A375 (cell line): ENCODE measurements around the gene ALPP. TPM values are rescaled to one million over a fixed set of nuclear protein-coding genes. Genes with fewer than 3 reads are reported as not detected.

Experiments
- small RNA-seq: library from RNA; depleted of rRNA; stranded (forward); fragments of <200 nt; gene quantifications from one replicate; pipeline ENCODE3, GENCODE V24; 2014
- total RNA-seq: library from RNA; depleted of rRNA; stranded (reverse); fragments of >200 nt; shearing (Covaris generic); gene quantifications from 2 replicates; pipeline ENCODE4 v1.2.3, GENCODE V29; 2014; rRNA removed

The ALPP gene
- total RNA-seq: 0.13 and 0.26 TPM in 2 replicates

DNA sequence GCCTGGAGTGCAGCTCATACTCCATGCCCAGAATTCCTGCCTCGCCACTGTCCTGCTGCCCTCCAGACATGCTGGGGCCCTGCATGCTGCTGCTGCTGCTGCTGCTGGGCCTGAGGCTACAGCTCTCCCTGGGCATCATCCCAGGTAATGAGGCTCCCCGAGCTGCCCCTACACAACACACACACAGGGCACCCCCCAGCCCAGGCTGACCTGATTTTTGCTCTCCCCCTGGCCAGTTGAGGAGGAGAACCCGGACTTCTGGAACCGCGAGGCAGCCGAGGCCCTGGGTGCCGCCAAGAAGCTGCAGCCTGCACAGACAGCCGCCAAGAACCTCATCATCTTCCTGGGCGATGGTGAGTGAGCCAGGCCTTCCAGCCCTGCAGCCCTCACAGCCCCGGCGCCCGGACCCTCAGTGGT, at the start of gene ALPP:
TSS of gene ALPP (plus strand) at position 17 of the 417 bp plus-strand sequence. CDS start at position 69, 52 bp downstream.

DNA sequence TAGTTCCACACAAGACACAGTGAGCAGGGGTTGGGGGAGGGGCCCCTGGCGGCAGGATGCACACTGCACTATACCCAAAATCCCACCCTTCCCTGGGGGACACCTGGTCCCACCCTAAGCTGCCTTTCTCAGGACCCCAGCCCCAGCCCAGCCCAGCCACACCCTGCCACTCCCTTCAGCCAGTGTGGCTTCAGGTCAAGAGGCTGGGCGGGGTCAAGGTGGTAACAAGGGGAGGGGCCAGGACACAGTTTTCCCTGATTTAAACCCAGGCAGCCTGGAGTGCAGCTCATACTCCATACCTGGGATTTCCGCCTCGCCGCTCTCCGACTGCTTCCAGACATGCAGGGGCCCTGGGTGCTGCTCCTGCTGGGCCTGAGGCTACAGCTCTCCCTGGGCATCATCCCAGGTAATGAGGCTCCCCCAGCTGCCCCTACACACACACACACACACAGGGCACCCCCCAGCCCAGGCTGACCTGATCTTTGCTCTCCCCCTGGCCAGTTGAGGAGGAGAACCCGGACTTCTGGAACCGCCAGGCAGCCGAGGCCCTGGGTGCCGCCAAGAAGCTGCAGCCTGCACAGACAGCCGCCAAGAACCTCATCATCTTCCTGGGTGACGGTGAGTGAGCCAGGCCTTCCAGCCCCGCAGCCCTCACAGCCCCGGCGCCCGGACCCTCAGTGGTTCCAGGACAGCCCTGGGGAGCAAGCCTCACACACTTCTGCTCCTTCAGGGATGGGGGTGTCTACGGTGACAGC, 28.2 kb downstream of the ALPP start, which contains the start of gene ALPG:
TSS of gene ALPG (plus strand) at position 289 of the 755 bp plus-strand sequence. CDS start at position 340, 51 bp downstream.

Small RNA genes within 50 kb of the gene (small RNA-seq; reads per million reads assigned to genes)
- gene AC068134.3 (not detected), gene AC068134.4 (not detected)

Other genes with a start within 250 kb of the ALPP start
- not detected in 2 replicates for gene ALPG, start 28.1 kb downstream of the ALPP start, total RNA-seq
- not detected in 2 replicates for gene ALPI, start 77.4 kb downstream of the ALPP start, total RNA-seq
- not detected in 2 replicates for gene ECEL1, start 109.1 kb downstream of the ALPP start, total RNA-seq
- gene PRSS56, start 141.6 kb downstream of the ALPP start, total RNA-seq: not detected in 2 replicates
- not detected in 2 replicates for gene CHRND, start 147.4 kb downstream of the ALPP start, total RNA-seq
- not detected in 2 replicates for gene CHRNG, start 160.9 kb downstream of the ALPP start, total RNA-seq
- 9.6 and 12.2 TPM in 2 replicates for gene TIGD1, start 171.8 kb downstream of the ALPP start, total RNA-seq
- gene EIF4E2, start 171.9 kb downstream of the ALPP start, total RNA-seq: 78.4 and 84.3 TPM in 2 replicates